GM18861 (cell line): ENCODE measurements around the gene CEL.
"Not testable (repeated sequence)": the region's sequence is repeated elsewhere in the genome, so short reads cannot be mapped to it uniquely, and the experiment has no call there.

Experiments used
- ATAC-seq: cut with Tn5 transposase; IDR thresholded peaks from one replicate; pipeline ENCODE4 v1.9.1; 2021; ENCODE audit not compliant: unreplicated experiment

The CEL gene

DNA sequence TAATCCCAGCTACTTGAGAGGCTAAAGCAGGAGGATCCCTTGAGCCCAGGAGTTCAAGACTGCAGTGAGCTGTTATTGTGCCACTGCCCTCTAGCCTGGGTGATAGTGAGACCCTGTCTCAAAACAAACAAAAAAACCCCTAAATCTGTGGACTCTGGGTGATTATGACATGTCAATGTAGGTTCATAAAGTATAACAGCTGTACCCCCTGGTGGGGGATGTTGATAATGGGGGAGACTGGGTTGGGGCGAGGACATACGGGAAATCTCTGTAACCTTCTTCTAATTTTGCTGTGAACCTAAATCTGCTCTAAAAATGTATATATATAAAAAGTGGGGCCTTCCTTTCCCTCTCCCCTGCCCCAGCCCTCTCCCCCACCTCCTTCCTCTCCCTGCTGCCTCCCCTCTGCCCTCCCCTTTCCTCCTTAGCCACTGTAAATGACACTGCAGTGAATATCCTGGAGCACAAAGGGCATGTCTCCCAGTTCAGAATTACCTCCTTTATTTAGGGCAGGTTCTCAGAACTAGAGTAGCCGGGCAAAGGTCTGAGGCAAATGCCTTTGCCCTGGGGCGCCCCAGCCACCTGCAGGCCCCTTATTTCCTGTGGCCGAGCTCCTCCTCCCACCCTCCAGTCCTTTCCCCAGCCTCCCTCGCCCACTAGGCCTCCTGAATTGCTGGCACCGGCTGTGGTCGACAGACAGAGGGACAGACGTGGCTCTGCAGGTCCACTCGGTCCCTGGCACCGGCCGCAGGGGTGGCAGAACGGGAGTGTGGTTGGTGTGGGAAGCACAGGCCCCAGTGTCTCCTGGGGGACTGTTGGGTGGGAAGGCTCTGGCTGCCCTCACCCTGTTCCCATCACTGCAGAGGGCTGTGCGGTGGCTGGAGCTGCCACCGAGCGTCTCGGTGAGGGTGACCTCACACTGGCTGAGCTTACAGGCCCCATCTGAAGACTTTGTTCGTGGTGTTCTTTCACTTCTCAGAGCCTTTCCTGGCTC lies 19.3 kb downstream of the CEL start:
- ATAC-seq: not testable (repeated sequence)

DNA sequence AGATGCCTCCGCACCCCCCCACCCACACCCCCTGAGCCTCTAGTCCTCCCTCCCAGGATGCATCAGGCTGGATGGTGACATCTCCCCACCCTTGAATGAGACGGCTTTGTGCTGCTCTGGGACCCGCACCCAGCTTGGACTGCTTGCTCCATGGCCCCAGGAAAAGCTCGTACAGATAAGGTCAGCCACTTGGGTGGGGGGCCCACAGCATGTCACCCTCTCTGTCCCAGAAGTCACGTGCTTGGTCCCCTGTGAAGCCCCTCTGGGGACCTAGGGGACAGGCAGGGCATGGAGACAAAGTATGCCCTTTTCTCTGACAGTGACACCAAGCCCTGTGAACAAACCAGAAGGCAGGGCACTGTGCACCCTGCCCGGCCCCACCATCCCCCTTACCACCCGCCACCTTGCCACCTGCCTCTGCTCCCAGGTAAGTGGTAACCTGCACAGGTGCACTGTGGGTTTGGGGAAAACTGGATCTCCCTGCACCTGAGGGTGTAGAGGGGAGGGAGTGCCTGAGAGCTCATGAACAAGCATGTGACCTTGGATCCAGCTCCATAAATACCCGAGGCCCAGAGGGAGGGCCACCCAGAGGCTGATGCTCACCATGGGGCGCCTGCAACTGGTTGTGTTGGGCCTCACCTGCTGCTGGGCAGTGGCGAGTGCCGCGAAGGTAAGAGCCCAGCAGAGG lies 20.3 kb downstream of the CEL start:
- ATAC-seq: not testable (repeated sequence)

DNA sequence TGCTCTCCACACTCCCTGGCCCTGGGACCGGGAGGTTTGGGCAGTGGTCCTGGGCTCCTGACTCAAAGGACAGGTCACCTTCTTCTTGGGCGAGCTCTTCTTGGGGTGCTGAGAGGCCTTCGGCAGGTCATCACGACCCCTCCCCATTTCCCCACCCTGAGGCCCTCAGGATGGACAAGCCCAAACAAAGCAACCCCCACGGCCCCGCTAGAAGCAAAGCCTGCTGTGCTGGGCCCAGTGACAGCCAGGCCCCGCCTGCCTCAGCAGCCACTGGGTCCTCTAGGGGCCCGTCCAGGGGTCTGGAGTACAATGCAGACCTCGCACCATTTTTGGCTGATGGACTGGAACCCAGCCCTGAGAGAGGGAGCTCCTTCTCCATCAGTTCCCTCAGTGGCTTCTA lies 21.9 kb downstream of the CEL start:
- ATAC-seq: not testable (repeated sequence)

DNA sequence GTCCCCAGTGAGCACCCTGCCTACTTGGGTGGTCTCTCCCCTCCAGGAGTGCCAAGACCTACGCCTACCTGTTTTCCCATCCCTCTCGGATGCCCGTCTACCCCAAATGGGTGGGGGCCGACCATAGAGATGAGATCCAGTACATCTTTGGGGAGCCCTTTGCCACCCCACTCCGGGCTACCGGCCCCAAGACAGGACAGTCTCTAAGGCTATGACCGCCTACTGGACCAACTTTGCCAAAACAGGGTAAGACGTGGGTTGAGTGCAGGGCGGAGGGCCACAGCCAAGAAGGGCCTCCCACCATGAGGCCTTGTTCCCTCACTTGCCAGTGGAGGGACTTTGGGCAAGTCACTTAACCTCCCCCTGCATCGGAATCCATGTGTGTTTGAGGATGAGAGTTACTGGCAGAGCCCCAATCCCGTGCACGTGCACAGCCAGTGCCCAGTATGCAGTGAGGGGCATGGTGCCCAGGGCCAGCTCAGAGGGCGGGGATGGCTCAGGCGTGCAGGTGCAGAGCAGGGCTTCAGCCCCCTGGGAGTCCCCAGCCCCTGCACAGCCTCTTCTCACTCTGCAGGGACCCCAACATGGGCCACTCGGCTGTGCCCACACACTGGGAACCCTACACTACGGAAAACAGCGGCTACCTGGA lies 24.6 kb downstream of the CEL start:
- ATAC-seq: not testable (repeated sequence)

DNA sequence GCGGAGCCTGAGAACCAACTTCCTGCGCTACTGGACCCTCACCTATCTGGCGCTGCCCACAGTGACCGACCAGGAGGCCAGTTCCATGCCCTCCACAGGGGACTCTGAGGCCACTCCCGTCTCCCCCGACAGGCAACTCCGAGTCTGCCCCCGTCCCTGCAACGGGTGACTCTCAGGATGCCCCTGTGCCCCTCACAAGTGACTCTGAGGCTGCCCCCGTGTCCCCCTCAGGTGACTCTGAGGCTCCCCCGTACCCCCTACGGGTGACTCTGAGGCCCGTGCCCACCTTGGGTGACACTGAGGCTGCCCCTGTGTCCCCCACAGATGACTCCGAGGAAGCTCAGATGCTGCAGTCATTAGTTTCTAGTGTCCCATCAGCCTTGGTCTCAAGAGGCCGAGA lies 25.1 kb downstream of the CEL start:
- ATAC-seq: no peak

DNA sequence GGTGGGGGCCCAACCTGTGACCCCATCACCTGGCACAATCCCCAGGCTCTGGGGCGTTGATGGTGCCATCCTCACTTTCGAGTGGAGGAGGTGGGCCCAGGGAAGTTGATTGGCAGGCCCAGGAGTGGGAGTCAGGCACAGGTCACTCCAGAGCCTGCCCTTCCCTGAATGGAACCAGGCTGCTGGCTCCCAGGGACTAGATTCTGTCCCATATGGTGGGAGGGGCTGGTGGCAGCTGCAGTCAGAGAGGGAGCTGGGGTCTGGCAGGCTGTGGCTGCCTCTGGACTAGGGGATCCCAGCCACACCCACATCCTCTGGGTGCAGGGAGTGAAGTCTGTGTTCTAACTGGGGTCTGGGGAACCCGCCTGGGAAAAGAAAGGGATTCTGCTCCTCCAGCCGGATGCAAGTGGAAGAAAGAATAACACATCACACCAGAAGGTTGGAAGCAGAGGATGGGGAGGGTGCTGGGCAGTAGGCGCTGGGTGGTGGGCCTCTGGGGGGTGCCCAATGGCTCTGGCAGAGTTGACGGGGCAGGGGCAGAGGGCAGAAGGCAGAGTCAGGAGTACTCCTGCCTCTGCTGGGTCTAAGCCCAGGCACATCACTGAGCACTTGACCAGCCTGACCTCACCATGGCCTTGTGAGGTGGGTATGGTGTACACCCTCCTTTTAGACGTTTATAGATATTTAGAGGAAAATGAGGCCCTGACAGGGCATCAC lies 25.8 kb downstream of the CEL start:
- ATAC-seq: no peak

DNA sequence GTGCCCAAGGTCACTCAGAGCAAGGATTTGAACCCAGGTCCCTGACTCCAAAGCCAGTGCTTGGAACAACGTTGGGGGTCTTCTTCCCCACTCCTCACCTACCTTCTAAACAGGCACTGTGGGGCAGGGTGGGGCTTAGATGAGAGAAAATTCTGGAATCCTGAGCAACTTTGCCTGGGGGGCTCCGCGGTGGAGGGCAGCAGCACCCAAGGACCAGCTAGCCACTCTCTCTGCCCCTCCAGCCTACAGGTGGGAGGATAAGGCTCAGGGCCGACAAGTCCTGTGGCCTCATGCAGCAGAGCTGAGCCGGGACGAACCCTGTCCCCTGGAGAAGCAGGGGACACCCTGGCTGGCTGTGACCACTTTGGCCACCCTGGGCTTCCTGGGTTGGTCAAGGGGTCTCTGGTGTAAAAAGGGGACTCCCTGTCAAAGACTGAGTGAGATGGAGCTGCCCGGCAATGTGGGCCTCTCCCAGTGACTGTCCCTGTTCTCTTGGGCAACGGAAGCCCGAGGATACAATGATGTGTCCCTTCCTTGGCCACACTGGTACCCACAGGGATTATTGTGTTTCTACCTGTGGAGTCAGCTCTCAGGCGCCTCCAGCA lies 26.5 kb downstream of the CEL start:
- no peak for ATAC-seq

DNA sequence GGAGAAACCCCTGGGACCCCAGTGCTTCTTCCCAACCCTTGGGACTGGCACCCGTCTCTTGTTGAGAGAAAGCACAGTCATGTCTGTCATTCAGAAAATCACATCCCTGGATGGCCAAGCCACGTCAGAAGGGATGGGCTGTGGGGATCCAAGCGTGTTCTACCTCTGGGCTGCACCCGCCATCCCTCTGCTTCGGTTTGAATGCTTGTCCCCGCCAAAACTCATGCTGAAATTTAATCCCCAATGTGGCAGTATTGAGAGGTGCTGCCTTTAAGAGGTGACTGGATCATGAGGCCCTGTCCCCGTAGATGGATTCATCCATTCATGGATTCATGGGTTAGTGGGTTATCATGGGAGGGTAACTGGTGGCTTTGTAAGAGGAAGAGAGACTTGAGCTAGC lies 27.0 kb downstream of the CEL start:
- ATAC-seq: no peak

DNA sequence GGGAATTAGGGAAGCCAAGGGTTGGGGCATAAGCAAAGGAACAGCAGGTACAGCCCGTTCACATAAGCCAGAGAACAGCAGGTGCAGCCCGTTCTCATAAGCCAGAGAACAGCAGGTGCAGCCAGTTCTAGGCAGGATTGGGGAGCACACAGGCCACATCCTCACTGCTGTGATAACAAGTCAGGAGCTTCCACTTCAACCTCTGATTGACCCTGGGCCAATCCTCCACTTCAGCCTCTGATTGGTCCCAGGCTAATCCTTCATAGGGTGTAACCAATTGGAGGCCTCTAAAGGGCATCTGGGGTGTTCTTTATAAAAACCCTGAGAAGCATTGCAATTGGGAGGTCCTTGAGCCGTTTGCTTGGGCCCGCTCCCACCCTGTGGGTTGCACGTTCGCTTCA lies 27.5 kb downstream of the CEL start:
- no peak for ATAC-seq

DNA sequence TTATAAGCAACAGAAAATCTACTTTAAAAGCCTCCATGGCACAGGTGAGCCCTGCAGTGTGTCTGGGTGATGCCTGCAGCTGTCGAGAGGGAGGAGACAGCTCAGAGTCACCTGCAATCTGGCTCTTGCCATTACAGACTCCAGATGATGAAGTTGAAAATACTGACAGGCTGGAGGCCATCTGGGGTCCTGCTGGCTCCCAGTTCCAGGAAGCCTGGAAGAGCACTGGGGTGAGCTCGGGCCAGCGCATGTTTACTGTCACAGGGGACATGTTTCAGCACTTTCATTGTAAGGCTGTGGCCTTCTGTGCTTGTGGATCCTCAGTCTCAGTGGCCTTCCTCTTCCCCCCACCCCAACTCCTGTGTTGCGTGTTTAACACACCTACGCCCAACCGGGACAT lies 28.4 kb downstream of the CEL start:
- ATAC-seq: no peak

DNA sequence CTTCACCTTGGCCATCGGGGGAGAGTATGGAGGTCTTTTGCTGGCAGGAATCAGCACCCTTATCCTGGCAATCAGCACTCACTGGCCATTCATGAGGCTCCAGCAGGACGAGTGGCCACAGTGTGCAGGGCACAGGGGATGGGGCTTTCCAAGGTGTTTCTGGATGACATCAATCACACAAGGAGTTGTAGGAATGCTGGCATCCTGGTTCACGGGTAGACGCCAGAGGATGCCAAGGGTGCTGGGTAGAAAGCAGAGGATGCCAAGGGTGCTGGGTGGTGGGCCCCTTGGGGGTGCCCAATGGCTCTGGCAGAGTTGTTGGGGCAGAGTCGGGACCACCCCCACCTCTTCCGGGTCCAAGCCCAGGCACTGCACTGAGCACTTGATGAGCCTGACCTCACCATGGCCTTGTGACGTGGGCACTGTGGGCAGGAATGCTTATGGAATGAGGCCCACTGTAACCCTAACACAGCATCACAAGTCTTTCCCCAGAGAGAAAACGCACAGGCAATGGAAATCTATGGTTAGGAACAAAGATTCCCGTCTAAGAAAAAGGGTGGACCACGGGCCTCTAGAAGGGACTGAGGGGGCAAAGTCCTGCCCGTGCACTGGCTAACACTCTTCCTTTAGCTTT lies 29.1 kb downstream of the CEL start:
- no peak for ATAC-seq

DNA sequence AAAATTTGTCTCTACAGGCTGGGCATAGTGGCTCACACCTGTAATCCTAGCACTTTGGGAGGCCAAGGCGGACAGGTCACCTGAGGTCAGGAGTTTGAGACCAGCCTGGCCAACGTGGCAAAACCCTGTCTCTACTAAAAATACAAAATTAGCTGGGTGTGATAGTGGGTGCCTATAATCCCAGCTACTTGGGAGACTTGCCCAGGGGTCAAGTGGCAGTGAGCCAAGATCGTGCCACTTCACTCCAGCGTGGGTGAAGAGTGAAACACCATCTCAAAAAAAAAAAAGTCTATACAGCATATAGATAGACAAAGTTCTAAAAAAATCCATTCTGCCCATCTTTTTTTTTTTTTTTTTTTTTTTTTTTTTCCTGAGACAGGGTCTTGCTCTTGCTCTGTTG lies 32.6 kb downstream of the CEL start:
- not testable (repeated sequence) for ATAC-seq

DNA sequence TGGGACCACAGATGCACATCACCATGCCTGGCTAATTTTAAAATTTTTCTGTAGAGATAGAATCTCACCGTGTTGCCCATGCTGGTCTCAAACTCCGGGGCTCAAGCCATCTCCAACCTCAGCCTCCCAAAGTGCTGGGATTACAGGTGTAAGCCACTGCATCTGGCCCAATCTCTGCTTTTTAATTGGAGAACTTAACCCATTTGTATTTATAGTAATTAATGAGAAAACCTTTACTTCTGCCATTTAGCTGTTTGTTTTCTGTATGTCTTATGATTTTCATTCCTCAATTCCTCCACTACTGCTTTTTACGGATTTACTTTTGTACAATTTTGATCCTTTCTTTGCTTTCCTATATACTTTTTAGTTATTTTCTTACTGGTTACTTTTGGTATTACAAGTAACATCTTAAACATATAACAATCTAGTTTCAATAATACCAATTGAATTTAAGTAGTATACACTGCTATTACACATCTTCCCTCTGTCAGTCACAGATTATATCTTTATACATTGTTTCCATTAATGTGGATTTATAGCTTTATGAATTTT lies 33.1 kb downstream of the CEL start:
- no peak for ATAC-seq

DNA sequence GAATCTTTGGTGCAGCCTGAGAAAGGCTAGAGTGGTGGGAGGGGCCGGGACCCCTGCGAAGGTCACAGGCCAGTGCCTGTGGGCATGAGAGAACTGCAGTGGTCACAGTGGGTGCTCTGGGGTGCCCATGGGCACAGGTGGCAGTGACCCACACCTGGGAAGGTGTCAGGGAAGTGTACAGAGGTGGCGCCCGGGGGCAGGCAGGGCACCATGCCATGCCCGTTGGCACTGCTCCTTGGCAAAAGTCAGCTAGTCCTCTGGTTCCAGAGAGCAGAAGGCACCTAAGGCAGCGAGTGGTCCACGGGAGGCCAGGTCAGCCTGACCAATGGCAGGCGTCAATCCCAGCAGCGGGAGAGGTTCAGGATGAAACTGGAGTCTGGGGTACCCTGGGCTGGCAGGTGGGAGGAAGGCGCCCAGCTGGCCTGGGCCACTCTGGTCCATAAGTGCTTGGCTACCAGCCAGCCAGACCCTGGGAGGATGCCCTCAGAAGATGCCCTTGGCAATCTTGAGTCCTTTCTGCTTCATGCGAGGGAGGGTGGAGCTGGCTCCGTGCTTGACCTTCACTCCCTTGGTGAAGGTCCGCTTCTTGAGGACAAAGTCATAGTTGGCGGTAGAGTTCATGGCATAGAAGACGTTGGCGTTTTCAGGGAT lies 36.4 kb downstream of the CEL start:
- ATAC-seq: no peak

DNA sequence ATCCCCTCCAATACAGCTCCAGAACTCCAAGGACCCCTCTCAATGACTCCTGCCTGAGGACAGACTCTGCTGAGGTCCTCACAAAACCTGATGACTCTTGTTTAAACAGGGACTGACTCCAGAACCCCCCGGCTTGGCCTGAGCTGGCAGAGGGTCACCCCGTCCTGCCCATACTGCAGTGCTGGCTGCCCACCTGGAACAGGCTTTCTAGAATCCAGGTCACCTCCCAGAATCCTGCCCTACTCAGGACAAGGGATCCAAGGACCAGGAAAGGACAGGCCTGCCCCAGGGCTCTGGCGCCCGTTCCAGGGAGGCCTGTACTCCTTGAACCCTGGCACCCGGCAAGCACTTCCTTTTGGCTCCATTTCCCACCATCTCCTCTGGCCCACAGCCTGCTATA lies 37.1 kb downstream of the CEL start:
- no peak for ATAC-seq

DNA sequence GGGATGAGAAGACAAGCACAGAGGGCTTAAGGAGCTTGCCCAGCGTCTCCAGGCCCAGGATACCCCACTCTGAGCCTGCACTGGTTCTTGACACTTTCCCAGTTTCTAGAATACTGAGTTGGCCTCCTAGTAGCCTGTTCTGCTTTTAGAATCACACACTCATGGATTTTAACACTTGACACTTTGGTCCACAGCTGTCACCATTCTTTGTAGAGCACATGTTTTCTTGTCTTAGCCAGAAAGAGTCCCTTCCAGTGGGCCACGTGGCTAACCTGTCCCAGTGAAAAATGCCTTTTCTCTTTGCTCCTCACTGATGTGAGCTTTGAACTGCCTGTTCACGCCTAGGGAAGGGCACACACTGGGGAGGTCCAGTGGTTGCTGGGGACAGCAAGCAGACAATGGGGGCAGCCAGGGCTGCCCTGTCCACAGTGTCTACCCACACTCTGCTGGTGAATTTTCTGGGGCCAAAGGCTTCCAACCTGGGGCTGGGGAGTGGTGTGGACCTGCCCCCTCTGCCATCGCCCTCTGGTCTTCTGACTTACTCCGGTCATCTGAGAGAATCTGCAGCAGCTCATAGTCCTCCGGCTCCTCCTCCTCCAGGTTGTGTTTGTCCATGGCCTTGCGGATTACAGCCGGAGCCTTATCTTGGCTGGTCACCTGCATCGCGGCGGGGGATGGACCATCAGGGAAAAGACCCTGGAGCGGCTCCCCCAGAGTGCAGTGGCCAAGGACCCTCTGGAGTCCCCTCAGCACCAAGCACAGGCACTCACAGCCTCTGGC lies 38.1 kb downstream of the CEL start:
- no peak for ATAC-seq

DNA sequence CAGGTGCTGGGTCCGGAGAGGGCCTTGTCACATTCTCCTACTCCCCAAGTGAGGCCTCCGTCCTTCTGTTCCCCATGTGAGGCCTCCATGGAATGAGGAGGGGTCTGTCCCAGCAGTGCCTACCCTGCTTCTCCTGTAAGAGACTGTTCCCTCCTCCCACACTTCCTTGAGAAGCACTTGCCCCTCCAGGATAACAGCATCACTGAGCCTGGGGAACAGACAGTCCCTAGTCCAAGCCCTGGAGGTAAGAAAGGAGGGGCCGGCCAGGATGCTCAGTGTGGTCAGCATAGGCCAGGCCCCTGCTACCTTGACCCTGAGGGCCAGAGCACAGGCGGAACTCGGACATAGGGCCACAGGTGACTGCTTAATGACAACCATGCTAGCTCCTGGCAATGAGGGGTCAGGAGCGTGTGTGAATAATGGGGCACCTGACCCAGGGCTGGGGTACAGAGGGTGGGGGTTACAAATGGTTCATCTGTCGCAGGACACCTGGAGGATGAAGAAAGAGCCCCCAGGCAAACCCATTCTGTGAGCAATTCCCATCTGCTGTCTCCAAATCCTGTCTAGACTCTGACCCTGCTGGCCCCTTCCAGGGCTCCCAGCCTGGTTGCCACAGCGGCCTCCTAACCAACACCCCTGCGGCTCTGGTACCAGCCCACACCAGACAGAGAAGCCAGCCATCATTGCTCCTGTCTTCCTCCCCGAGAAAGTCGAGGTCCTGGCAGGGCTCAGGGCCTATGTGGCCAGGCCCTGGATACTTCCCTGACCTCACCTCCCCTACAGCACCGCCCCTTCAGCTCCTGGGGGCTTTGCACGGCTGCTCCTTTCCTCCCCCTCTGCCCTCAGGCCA lies 39.0 kb downstream of the CEL start:
- no peak for ATAC-seq
